Smooth muscle cell (in vitro differentiated cells): Measurements from ENCODE around the gene SCGB1A1. TPM values are rescaled to one million over a fixed set of nuclear protein-coding genes. Genes with fewer than 3 reads are reported as not detected.

Experiments used
- DNase-seq: peaks from one replicate; lab custom pipeline; 2025; ENCODE audit not compliant: unreplicated experiment; lab: John Stamatoyannopoulos, UW
- H2AFZ ChIP-seq: fragments of 200-600 bp; sonication (generic); 2 replicates; pipeline ENCODE4 v1.6.0; 2016; ENCODE audit warnings: antibody characterized with exemption, low read depth, mild to moderate bottlenecking
- H3F3A ChIP-seq: fragments of 200-600 bp; sonication (generic); 2 replicates; pipeline ENCODE4 v1.6.0; 2017; ENCODE audit warnings: antibody characterized with exemption, low read depth
- H3K27ac ChIP-seq: fragments of 200-600 bp; sonication (generic); 2 replicates; pipeline ENCODE4 v1.5.1; 2016; ENCODE audit warnings: low read depth, mild to moderate bottlenecking
- H3K27me3 ChIP-seq: fragments of 200-600 bp; sonication (generic); 2 replicates; pipeline ENCODE4 v1.6.1; 2016; ENCODE audit warnings: low read depth, mild to moderate bottlenecking
- H3K36me3 ChIP-seq: fragments of 200-600 bp; sonication (generic); 2 replicates; pipeline ENCODE4 v1.5.1; 2016; ENCODE audit warnings: low read depth
- H3K4me1 ChIP-seq: fragments of 200-600 bp; sonication (generic); 2 replicates; pipeline ENCODE4 v1.5.1; 2016; ENCODE audit warnings: low read depth
- H3K4me2 ChIP-seq: fragments of 200-600 bp; sonication (generic); 2 replicates; pipeline ENCODE4 v1.6.0; 2016; ENCODE audit warnings: mild to moderate bottlenecking
- H3K4me3 ChIP-seq: fragments of 200-600 bp; sonication (generic); 2 replicates; pipeline ENCODE4 v1.5.1; 2016; ENCODE audit warnings: mild to moderate bottlenecking
- H3K79me2 ChIP-seq: fragments of 200-600 bp; sonication (generic); 2 replicates; pipeline ENCODE4 v1.6.0; 2016; ENCODE audit warnings: low read depth, mild to moderate bottlenecking
- H3K9ac ChIP-seq: fragments of 200-600 bp; sonication (generic); 2 replicates; pipeline ENCODE4 v1.6.0; 2016; ENCODE audit warnings: low read depth
- H3K9me3 ChIP-seq: fragments of 200-600 bp; sonication (generic); replicated peaks from 2 replicates; pipeline ENCODE4 v1.5.1; 2016; ENCODE audit warnings: low read depth
- H4K20me1 ChIP-seq: fragments of 200-600 bp; sonication (generic); 2 replicates; pipeline ENCODE4 v1.6.0; 2016; ENCODE audit warnings: low read depth
- WGBS: methylation state at CpG from one replicate; pipeline ENCODE4 v1.1.7; 2016; ENCODE audit warnings: low lambda C conversion rate; 5-methylcytosine and 5-hydroxymethylcytosine counted together
- polyA plus RNA-seq: library from polyadenylated mRNA; unstranded; fragments of >200 nt; fragmentation: Nextera tagmentation; extraction: Ambion mirVana; gene quantifications from 2 replicates; pipeline ENCODE4 v1.2.1, GENCODE V29; 2016
- total RNA-seq: library from RNA; depleted of rRNA; stranded (reverse); fragments of >200 nt; gene quantifications from 2 replicates; pipeline ENCODE4 v1.2.3, GENCODE V29; 2014
- TF ChIP-seq, protein P1 (sequence below): fragments of 200-600 bp; sonication (generic); IDR thresholded peaks from 2 replicates; pipeline ENCODE4 v1.5.1; 2017; ENCODE audit warnings: borderline replicate concordance, mild to moderate bottlenecking, antibody characterized with exemption; ENCODE audit not compliant: insufficient read depth, poor library complexity, severe bottlenecking

SCGB1A1 gene
- total and polyA plus RNA-seq, 2 experiments from 2014 or later, result not detected

DNA sequence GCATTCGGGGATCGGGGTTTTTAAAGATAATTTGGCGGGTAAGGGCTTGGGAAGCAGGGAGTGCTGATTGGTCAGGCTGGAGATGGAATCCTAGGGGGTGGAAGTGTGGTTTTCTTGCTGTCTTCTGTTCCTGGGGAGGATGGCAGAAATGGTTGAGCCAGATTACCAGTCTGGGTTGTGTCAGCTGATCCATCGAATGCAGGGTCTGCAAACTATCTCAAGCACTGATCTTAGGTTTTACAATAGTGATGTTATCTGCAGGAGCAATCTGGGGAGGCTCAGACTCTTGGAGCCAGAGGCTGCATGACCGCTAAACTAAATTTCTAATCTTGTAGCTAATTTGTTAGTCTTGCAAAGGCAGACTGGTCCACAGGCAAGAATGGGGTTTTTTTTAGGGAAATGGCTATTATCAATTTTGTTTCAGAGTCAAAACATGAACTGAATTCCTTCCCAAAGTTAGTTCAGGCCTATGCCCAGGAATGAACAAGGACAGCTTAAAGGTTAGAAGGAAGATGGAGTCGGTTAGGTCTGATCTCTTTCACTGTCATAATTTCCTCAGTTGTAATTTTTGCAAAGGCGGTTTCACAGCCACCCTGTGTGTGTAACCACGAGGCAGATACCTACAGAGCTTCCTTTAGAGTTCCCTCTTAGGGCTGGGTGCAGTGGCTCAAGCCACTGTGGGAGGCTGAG lies 10.2 kb downstream of the SCGB1A1 start:
- TF ChIP-seq, protein P1, sequence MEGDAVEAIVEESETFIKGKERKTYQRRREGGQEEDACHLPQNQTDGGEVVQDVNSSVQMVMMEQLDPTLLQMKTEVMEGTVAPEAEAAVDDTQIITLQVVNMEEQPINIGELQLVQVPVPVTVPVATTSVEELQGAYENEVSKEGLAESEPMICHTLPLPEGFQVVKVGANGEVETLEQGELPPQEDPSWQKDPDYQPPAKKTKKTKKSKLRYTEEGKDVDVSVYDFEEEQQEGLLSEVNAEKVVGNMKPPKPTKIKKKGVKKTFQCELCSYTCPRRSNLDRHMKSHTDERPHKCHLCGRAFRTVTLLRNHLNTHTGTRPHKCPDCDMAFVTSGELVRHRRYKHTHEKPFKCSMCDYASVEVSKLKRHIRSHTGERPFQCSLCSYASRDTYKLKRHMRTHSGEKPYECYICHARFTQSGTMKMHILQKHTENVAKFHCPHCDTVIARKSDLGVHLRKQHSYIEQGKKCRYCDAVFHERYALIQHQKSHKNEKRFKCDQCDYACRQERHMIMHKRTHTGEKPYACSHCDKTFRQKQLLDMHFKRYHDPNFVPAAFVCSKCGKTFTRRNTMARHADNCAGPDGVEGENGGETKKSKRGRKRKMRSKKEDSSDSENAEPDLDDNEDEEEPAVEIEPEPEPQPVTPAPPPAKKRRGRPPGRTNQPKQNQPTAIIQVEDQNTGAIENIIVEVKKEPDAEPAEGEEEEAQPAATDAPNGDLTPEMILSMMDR, result no peak
- H3K36me3 ChIP-seq, result no peaks in the 10 kb centered on the region
- H2AFZ ChIP-seq, result no peak overlapping the region
- H3K79me2 ChIP-seq, result no peaks in the 10 kb centered on the region
- no peaks in the 10 kb centered on the region for H4K20me1 ChIP-seq
- peak overlapping the region; percentile 56 for H3K4me2 ChIP-seq
- WGBS, result 16% methylated on average over 8 of the region's 8 CpGs
- H3K27ac ChIP-seq, result peak overlapping the region; percentile 82
- no peak for DNase-seq
- H3K9ac ChIP-seq, result no peak overlapping the region
- H3K4me1 ChIP-seq, result peaks cover 6% of the 10 kb centered on the region
- no peaks in the 10 kb centered on the region for H3K9me3 ChIP-seq
- no peak overlapping the region for H3K4me3 ChIP-seq
- peaks cover 14% of the 10 kb centered on the region for H3F3A ChIP-seq
- H3K27me3 ChIP-seq, result no peaks in the 10 kb centered on the region

DNA sequence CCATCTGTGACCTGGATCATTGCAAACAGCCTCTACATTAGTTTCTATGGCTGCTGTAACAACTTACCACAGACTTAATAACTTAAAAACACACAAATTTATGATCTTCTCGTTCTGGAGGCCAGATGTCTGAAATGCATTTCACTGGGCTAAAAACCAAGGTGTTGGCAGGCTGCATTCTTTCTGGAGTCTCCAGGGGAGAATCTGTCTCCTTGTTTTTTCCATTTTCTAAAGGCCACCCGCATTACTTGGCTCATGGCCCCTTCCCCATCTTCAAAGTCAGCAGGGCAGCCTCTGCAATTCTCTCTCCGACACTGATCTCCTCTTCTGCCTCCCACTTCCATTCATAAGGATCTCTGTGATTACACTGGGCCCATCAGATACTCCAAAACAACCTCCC lies 11.6 kb downstream of the SCGB1A1 start:
- no peak overlapping the region for H2AFZ ChIP-seq
- H3K9ac ChIP-seq, result no peak overlapping the region
- 86% methylated on average over 3 of the region's 3 CpGs for WGBS
- no peak overlapping the region for H3K4me2 ChIP-seq
- H3K9me3 ChIP-seq, result no peaks in the 10 kb centered on the region
- H3K4me3 ChIP-seq, result no peak overlapping the region
- TF ChIP-seq, protein P1, result no peak
- peaks cover 6% of the 10 kb centered on the region for H3K4me1 ChIP-seq
- H3K27ac ChIP-seq, result peak overlapping the region; percentile 69
- DNase-seq, result no peak
- peaks cover 14% of the 10 kb centered on the region for H3F3A ChIP-seq
- no peaks in the 10 kb centered on the region for H3K79me2 ChIP-seq
- H4K20me1 ChIP-seq, result no peaks in the 10 kb centered on the region
- H3K36me3 ChIP-seq, result no peaks in the 10 kb centered on the region
- no peaks in the 10 kb centered on the region for H3K27me3 ChIP-seq

DNA sequence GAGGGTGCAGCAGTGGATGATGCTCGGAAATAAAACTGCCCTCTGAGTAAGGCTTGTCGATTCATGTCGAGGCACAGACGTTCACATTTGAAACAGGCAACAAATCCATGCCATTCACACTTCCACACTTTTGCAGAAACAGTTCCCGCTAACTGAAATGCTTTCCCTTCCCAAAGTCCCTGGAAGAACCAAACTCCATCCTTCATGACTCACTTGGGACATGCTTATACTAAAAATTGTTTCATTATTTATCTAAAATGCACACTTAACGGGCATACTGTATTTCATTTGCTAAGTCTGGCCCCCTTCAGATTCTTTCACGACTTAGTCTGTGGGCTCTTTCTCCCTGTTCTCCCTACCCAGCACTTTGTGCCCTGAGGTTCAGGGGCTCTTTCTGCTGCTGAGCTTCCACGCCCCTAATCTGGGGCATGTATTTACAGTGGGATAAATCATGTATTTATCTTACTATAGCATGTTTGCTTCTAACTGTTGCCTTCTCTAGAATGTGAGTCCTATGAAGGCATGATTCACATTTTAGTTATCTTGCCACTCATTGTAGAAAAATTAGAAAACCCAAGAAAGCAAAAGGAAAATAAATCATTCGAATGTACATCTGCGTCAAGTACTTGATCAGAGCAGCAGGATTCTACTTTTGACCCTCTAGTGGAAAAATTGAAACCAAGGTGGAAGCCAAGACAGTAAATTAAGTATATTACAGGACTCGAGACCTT lies 12.5 kb downstream of the SCGB1A1 start:
- 30% methylated on average over 11 of the region's 11 CpGs for WGBS
- DNase-seq, result no peak
- H3K9ac ChIP-seq, result no peak overlapping the region
- H3K9me3 ChIP-seq, result no peaks in the 10 kb centered on the region
- H3K79me2 ChIP-seq, result no peaks in the 10 kb centered on the region
- H3K4me2 ChIP-seq, result peak overlapping the region; percentile 72
- H3K4me1 ChIP-seq, result peaks cover 5% of the 10 kb centered on the region
- no peak overlapping the region for H2AFZ ChIP-seq
- no peaks in the 10 kb centered on the region for H3K36me3 ChIP-seq
- peaks cover 14% of the 10 kb centered on the region for H3F3A ChIP-seq
- no peaks in the 10 kb centered on the region for H3K27me3 ChIP-seq
- TF ChIP-seq, protein P1, result no peak
- no peaks in the 10 kb centered on the region for H4K20me1 ChIP-seq
- peak overlapping the region; percentile 69 for H3K27ac ChIP-seq
- no peak overlapping the region for H3K4me3 ChIP-seq

DNA sequence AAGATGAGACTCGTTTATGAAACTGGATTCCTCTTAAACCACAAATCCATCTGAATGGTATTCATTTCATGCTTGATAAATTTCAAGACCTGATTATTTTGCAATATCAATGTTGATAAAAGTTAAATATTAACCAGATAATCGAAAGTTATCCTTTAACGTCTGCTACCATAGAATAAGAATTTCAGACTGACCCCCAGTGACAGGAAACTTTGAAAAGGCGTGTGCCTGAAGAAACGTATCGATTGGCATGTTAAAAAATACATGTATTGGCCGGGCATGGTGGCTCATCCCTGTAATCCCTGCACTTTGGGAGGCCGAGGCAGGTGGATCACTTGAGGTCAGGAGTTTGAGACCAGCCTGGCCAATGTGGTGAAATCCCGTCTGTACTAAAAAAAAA lies 13.9 kb downstream of the SCGB1A1 start:
- Histone ChIP-seq H4K20me1 (no peaks in the 10 kb centered on the region), H3K9ac (no peak overlapping the region), H3K4me3 (no peak overlapping the region), H3K79me2 (no peaks in the 10 kb centered on the region), H3K4me1 (no peaks in the 10 kb centered on the region), H3K27ac (no peak overlapping the region), H3K27me3 (no peaks in the 10 kb centered on the region), H3F3A (peaks cover 14% of the 10 kb centered on the region), H2AFZ (no peak overlapping the region), H3K4me2 (no peak overlapping the region), H3K36me3 (no peaks in the 10 kb centered on the region), H3K9me3 (no peaks in the 10 kb centered on the region)
- WGBS, result 89% methylated on average over 9 of the region's 9 CpGs
- TF ChIP-seq, protein P1, result no peak
- DNase-seq, result no peak
